C4-2B (cell line): Measurements from ENCODE around the gene GNPNAT1.

ENCODE experiments used
- ZFX ChIP-seq: fragments of 450-650 bp; IDR thresholded peaks from 2 replicates; pipeline ENCODE4 v1.6.1; 2017
- TF ChIP-seq, protein P1 (sequence below): fragments of 450-650 bp; conservative IDR thresholded peaks from 2 replicates; pipeline ENCODE4 v1.5.1; 2017; ENCODE audit warnings: mild to moderate bottlenecking

GRCh38 chr14:52806115-52806514 is 14.7 kb upstream of the GNPNAT1 start:
- TF ChIP-seq, protein P1, sequence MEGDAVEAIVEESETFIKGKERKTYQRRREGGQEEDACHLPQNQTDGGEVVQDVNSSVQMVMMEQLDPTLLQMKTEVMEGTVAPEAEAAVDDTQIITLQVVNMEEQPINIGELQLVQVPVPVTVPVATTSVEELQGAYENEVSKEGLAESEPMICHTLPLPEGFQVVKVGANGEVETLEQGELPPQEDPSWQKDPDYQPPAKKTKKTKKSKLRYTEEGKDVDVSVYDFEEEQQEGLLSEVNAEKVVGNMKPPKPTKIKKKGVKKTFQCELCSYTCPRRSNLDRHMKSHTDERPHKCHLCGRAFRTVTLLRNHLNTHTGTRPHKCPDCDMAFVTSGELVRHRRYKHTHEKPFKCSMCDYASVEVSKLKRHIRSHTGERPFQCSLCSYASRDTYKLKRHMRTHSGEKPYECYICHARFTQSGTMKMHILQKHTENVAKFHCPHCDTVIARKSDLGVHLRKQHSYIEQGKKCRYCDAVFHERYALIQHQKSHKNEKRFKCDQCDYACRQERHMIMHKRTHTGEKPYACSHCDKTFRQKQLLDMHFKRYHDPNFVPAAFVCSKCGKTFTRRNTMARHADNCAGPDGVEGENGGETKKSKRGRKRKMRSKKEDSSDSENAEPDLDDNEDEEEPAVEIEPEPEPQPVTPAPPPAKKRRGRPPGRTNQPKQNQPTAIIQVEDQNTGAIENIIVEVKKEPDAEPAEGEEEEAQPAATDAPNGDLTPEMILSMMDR, result no peak
- no peak for TF ChIP-seq ZFX
